ENCODE measurements around the gene TIGD2.

Gene TIGD2

DNA sequence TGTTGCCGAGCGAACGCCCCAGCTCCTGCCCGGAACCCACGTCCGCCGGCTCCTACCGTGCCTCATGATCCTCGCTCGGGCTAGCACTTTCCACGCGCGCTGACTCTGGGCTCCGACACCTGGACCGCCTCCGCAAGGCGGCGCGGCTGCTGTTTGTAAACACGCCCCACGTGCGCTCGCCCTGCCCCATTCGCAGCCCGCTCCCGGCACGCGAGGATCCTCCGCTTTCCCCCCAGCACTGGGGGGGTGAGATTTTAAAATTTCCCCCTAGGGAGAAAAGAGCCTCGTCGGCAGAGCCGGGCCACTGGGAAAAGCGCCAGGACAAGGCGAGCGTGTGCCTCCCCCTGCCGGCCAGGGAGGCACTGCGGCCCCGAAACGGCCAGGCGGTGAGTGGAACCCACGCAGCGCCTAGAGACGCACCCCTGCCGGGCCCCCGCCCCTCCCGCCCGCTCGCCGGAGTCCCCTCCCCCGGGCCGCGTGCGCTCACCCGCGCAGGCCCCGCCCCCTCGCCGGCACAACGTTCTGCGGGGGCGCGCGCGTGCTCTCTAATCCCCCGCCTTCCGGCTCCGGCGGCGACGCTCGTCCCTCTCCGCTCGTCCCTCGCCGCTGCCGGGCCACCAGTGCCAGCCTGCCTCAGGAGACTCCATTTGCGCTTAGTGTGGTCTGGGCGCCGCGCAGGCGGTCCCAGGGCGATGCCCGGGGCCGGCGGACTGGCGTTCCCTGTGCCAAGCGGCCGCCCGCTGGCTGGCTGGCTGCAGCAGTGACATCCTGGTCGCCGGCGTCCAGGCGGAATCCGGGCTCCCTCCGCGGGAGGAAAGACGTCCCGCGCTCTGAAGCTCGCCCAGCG is at the start of gene TIGD2:
TSS of gene TIGD2 (plus strand) at position 548 of the 847 bp plus-strand sequence. CDS start 1,442 bp downstream, outside the sequence.
- peak; percentile 86 for DNase-seq

DNA sequence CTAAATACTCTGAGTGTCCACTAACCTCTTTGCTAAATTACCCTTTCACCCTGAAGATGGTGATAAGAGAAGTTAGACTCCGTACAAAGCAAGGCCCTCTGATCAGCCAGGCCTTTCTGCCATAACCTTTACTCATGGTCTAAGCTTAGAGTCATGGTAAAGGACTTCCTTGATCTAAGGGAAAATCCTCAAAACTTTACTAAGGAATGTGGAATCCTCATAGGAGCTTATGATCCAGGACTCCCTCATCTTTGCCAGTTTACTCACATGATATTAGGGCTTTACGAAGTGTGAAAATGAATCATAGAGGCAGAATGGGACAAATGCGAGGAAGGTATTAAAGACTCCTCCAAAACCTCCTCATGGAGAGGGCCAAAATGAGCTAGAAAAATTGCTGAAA is 46.5 kb upstream of the TIGD2 start:
- no peak for DNase-seq

- no peak for DNase-seq
These were observed 43.9 kb upstream of the TIGD2 start for GRCh38 chr4:89067417-89067816.

GRCh38 chr4:89069481-89069880 is 41.9 kb upstream of the TIGD2 start:
- DNase-seq: no peak

DNA sequence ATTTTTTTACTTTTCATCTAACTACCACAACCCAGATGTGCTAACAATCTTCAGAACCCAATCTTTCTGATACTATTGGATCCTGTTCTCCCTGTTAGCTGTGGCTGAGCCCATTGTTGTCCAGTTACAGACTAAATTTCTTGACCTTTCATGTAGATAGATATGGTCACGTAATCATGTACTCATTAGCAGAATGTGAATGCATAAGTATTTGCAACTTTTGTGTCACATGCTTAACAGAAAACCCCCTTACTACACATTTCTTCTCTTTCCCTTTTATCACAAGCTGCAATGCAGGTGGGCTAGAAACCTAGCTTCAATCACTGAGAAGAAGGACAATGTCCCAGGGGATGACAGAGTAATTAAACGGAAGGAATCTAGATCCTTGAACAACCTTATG is 41.3 kb upstream of the TIGD2 start:
- no peak for DNase-seq

DNA sequence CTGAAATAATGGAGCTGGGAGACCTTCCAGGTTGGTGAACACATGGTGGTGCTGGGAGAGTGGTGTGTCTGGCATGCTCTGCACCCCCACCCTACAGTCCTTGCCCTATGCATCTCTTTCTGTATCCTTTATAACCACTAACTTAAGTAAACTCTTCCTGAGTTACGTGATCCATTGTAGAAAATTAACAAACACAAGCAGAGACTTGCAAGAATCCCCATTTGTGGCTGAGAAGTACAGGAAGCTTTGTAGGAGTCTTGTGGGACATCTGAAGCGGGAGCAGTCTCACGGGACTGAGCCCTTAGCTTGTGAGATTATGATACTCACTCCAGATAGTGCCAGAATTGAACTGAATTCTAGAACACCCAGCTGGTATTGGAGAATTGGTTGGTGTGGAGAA is 40.0 kb upstream of the TIGD2 start:
- no peak for DNase-seq

DNA sequence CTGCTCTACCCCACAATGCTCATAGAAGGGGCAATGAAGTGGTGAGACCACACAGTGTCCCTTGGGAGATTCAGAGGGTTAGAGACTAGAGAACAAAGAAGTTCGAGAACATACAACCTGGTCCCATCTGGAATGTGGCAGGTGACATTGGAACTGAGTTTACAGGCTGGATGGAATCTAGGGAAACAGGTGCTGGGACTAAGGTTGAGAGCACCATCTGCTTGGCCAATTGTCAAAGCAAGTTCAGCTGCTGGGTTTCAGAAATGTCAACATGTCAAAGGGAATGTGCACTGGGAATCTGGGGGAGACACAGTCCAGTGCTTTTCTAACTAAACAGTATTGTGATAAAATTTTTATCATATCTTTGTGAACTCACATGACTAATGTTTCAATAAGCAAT is 38.4 kb upstream of the TIGD2 start:
- DNase-seq: no peak

GRCh38 chr4:89077761-89078160 is 33.6 kb upstream of the TIGD2 start:
- no peak for DNase-seq

GRCh38 chr4:89078300-89078699 is 33.0 kb upstream of the TIGD2 start:
- no peak for DNase-seq

GRCh38 chr4:89099034-89099433 is 12.3 kb upstream of the TIGD2 start:
- DNase-seq: no peak

DNA sequence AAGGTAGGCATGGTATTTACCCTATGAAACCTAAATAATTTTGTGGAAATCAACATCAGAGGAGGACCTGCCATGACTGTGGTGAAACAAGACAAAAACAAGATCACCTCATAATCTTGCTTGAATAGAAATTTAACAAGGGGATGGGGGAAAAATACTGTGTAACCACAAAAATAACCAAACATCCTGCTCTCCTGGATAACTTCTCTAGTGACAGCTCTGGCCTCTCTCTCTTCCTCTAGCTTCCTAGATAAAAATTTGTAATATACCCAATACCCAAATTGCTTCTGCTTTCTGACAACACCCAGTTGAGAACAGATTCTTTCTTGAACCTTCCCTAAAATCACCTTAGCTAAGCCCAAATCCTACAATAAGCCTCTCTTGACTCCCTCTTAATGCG is 11.9 kb upstream of the TIGD2 start:
- no peak for DNase-seq

DNA sequence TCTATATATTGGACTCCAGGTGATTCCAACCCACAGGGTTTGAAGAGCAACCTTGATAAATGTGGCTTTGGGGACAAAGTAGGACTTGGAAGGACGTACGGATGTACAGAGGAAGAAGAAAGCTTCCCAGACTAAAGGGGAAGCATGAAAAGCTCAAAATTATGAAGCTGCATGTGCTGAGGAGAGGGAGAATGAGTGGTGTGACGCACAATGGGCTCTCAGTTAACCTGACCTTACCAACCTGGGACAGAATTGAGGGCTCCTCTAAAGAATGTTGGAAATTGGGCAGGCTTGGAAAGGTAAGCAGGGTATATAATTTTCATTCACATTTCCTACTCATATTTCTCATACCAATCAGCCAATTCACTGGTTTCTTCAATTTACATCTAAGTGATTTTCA is 10.5 kb upstream of the TIGD2 start:
- no peak for DNase-seq

DNA sequence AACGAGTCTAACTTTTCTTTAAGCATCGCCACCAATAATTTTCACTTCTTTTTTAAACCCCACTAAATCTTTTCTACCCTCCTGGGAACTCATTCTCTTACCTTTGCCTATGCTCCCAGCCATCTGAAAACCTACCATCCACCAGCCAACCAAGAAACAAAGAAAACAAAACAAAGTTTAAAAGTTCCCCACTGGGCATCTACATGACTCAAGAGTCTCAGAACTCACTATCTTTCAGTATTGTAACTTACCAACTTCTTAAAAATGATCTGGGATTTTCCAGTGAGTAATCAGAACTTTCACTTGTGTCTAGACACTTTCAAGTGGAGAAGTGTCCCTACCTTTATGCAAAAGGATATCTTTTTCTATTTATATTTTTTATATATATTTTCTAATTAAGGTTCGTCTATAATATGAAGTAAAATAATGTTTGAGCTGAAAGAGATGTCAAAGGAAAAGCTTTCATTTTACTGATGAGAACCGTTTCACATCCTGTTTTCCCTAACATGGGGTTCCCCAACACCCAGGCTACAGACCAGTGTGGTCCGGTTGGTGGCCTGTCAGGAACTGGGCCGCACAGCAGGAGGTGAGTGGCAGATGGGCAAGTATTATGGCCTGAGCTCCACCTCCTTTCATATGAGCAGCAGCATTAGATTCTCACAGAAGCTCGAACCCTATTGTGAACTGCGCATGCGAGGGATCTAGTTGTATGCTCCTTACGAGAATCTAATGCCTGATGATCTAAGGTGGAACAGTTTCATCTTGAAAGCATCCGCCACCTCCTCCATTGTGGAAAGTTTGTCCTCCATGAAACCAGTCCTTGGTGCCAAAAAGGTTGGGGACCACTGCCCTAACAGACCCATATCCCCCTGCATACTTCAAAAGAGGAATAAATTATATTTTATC is 9.8 kb upstream of the TIGD2 start:
- DNase-seq: no peak

DNA sequence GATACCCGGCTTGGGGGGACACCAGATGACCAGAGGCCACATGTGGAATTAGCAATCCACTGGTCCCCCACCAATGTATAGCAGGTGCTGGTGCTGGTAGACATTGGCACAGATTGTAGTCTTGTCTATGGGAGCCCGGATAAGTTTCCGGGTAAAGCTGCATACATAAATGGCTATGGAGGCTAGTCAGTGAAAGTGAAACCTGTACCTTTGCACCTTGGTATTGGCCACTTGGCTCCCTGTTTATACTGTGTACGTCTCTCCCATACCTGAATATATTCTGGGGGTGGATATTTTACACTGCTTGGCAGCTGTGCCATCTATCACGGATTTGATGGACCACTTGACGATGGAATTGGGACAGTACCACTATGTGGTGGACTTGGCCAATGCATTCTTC is 5.6 kb upstream of the TIGD2 start:
- DNase-seq: no peak

DNA sequence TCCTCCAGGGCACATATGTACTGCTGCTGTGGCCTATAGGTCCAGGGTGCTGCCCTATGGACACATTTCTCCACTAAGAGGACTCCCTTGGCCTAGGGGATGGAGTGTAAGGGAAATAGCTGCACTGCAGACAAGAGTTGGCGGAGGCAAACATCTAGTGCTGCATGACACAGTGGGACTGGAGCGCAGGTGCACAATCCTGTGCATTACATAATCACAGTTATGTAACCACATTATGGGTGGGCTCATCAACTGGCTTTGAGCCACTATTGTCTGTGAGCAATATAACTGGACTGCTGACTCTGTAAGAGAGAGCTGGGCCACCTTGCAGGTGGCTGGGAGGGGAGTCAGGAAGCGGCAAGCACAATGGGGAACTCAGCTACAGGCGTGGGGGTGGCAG is 3.2 kb upstream of the TIGD2 start:
- DNase-seq: no peak

GRCh38 chr4:89109841-89110540 is 1.3 kb upstream of the TIGD2 start:
- DNase-seq: no peak

DNA sequence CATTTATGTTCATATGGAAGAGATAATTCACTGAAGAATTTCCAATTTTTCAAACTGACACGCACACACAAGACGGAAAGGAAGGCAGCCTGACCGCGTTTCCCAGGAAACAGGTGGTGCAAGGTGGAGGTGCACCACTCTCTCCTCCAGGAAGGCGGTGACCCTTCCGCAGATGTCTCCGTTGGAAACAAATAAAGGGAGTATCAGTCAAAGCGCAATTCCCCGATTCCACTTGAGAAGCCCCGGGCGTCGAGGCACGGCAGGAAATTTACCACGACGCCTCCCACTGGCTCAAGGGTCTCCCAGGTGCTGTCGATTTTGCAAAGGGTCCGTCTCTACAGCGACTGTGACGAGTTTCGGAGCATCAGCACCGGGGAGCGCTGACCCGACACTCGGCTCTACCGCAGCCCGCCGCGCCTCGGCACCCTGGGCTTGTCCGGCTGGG is 770 bp upstream of the TIGD2 start:
- no peak for DNase-seq

DNA sequence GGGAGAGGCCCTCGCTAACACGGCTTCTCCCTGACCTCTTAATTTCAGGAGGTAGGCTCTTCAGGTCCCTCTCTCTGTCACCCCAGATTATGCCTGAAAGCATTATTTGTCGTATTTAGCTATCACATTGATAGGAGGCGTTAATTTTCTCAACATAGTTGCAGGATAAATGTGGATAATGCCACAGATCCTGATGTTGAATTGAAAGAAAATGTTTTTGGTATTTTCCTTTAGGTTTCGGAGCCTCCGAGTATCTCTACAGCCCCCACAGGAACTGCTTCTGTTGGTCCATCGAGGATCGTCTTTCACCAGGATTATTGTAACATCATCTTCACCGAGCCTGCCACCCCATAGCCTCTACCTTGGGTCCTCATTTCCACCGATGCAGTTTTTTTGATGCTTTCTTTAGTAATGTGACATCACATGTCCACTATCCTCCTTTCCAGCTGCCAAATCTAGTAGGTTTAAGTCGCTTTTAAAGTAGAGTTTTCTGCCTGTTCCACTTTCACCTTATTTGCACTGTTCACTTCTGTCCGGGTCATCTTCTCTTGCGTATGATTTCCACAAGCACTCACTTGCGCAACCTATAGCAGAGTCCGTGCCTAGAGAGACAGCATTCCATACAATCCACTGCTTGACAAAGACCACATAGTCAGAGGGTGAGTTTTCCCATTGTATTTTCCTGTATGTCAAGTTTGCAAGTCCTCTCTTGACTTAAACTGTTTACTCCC is 665 bp downstream of the TIGD2 start:
- DNase-seq: no peak

- DNase-seq: no peak
These were observed 2.1 kb downstream of the TIGD2 start for GRCh38 chr4:89113415-89113814.

DNA sequence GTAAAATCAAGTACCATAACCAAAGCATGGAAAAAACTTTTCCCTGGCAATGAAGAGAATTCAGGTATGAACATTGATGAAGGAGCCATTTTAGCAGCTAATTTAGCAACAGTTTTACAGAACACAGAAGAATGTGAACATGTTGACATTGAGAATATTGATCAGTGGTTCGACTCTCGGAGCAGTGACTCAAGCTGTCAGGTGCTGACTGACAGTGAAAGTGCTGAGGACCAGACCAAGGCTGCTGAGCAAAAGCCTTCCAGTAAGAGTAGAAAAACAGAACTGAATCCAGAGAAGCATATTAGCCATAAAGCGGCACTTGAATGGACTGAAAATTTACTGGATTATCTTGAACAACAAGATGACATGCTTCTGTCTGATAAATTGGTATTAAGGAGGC is 2.8 kb downstream of the TIGD2 start:
- no peak for DNase-seq

DNA sequence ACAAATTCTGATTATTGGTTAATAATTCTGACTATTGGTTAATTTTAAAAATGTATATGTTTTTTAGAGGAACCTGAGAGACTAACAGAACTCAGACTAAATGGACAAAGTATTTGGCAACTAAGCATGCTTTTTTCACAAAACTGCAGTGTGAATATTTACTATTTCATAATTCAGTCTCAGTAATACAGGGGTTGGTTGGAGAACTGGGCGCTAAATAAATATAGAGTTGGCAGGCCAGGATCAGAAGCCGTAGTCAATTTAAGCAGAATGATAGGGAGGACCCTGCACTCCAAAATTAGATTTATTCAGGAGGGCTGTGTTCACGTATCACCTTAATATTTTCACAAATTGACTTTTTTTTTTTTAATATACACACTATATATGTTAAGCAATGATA is 5.8 kb downstream of the TIGD2 start:
- DNase-seq: no peak

DNA sequence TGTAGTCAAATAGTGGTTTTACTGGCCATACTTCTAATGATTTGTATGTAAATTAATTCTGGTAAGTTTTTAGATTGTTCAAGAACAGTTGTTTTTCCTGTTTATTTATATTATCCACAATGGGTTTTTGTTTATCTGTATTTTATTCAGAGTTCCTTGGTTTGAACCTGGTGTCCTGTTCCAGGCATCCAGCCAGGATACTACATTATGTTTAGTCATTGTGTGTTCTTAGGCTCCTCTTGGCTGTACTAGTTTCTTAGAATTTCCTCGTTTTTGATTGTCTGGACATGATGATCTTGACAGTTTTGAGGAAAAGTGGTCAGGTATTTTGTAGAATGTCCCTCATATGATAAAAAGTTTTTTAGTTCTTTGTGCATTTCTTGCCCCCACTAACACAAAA is 7.8 kb downstream of the TIGD2 start:
- DNase-seq: no peak

DNA sequence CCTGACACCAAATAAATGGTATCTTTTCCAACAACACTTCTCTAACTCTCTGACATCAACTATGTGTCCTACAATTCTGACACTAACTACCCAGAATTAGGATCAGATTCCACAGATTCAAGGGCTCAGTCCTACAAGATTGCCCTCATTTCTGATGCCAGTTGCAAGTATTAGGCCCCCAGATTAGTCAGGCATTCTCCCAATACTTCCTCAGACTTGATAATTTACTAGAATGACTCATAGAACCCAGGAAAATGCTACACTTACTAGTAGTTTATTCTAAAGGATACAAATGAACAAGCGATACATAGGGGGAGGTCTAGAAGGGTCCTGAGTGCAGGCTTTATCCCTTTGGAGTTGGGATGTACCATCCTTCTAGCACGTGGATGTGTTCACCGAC is 8.5 kb downstream of the TIGD2 start:
- DNase-seq: no peak
